CD4-positive, alpha-beta T cell treated with Interleukin-6 for 4 hours (primary cell): Measurements from ENCODE around the gene CDH4.

Experiments
- DNase-seq: peaks from one replicate; pipeline ENCODE4 v3.0.0-alpha.2; 2020; ENCODE audit warnings: mixed read lengths

Gene CDH4

GRCh38 chr20:61567204-61567603, 315.1 kb downstream of the CDH4 start:
- DNase-seq: no peak

- no peak for DNase-seq
Measured at GRCh38 chr20:61569825-61570224, 317.8 kb downstream of the CDH4 start.

GRCh38 chr20:61570646-61571195, 318.7 kb downstream of the CDH4 start:
- DNase-seq: no peak

GRCh38 chr20:61571221-61571620, 319.2 kb downstream of the CDH4 start:
- no peak for DNase-seq

DNA sequence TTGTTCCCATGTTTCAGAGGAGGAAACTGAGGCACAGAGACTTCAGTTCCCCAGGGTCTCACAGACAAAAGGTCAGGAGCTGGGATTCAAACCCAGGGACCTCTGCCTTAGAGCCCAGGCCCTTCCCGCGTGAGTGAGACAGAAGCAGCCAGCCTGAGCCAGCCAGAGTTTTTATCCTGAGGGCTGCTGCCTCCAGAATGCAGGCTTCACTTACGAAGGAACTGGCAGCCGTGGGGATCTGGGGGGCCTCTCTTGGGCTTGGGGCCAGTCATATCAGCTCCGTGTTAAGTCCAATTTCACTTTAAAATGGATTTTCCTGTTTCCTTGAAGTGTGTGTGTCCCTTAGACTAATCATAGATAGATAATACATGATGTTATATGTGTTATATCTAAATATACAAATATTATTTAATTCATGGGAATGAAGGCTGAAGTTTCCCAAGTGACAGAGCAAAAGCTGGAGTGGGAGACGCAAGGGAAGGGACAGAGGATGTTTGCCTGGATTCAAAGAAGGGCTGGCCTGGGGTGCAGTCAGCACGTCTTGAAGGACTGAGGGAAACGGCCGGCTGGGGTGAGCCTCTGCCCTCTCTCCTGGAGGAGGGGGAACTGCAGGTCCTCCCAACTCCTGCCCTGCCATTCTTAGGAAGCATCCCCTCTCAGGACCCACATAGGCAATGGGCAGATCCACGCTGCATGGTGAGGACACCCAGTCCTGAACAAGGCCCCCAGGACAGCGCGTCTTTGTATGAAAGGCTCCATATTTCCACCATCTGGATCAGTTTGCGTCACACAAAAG, 320.1 kb downstream of the CDH4 start:
- no peak for DNase-seq

DNA sequence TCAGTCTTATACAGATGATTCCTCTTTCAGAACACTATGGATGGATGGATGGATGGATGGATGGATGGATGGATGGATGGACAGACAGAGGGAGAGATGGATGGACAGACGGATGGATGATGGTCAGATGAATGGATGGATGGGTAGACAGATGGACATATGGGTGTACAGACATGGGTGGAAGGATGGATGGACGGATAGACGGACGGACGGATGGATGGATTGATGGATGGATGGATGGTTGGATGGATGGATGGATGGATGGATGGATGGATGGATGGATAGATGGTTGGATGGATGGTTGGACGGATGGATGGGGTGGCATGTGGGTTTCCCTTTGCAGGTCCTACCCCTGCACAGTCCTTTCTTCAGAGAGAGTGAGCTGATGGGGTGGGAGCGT, 320.7 kb downstream of the CDH4 start:
- no peak for DNase-seq

GRCh38 chr20:61573415-61574305, 321.6 kb downstream of the CDH4 start:
- DNase-seq: no peak

DNA sequence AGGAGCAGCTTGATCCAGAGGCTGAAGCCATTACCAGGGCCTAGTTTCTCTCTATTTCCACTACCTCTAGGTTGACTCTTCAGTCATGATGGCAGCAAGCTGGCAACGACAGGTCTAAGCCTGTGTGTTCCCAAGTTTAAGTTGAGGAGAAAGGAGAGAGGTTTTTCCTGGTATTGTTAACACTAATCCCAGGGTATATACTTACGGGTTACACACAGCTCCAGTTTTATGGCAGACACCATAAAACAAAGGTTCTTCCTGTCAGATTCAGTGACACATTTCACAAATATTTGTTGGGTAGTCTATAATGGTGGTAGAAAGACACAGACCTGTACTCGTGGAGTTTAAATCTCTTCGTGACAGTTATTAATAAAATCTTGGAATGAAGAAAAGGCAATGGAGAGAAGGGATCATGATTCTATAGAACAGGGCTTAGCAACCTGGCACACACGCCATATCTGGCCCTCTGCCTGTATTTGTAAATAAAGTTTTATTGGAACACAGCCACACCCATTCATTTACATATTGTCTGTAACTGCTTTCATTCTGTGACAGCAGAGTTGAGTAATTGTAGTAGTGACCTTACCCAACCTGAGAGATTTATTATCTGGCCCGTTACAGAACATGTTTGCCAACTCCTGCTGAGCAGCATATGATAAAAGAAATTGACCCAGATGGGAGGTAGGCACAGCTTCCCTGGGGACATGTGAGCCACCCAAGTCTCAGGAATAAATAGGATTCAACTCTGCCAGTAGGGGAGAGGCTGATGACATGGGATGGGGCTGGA, 323.3 kb downstream of the CDH4 start:
- DNase-seq: no peak

DNA sequence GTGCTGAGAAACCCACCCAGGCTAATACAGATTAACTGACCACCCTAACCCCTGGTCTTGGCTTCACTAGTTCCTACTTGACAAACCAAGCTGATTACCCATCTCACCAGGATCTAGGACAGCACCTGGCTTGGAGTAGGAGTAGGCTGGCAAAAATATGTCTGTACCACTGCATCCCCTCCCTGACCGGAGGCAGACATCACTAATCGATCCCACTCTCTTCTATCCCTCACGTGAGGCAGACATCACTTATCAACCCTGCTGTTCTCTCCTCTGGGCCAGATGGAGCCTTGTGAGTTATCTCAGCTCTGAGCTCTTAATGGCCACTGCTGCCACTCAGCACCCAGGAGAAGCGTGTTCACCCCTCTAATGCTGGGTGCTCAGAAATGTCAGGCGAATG, 324.3 kb downstream of the CDH4 start:
- DNase-seq: no peak

GRCh38 chr20:61577065-61577464, 325.0 kb downstream of the CDH4 start:
- no peak for DNase-seq

- no peak for DNase-seq
Measured at GRCh38 chr20:61579908-61580307, 327.8 kb downstream of the CDH4 start.

DNA sequence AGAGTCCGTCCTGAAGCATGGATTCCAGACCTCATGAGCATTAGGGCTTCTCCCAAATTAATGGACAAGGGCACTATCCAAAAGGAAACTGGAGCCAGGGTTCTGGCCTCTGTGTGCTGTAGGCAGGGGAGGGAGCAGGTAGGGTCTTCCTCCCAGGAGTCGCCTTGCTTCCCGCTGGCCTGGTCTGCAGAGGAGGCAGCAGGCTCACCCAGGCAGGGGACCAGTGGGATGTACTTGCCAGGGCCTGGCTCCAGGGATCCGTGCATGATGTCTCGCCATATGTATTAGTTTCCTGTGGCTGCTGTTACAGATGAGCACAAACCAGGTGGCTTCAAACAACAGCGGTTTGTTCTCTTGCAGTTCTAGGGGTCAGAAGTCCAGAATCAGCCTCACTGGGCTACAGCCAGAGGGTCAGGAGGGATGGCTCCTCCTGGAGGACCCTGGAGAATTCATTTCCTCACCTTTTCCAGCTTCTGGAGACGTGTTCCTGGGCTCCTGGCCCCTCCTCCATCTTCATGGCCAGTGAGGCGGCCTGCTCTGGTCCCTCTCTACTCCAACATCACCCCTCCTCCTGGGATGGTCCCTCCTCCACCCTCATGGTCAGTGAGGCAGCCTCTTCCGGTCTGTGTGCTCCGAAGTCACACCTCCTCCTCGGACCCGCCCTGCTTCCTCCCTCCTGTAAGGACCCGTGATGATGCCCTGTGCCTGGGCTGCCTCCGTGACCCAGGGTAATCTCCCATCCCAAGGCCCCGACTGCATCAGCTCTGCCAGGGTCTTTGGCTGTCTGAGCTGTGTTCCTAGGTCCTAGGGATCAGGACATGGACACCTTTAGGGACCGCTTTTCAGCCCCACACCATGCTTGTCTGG, 329.1 kb downstream of the CDH4 start:
- no peak for DNase-seq

DNA sequence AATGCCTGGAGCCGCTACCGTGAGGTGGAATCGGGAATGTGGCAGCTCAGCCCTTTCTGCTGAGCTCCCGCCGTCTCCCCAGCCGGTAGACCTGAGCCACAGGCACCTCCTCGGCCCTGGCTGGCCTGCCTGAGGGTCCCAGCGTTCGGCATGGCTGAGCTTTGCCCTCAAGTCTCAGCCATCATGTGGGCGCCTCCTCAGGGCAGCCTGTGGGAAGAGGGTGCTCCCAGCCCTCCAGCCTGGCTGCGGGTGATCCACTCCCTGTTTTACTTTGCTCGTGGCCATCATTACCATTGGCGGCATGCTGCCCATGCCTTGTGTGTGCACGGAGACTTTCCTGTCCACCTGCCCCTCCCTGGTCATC, 329.7 kb downstream of the CDH4 start:
- no peak for DNase-seq

GRCh38 chr20:61582196-61582923, 330.3 kb downstream of the CDH4 start:
- no peak for DNase-seq

GRCh38 chr20:61583356-61583755, 331.3 kb downstream of the CDH4 start:
- no peak for DNase-seq

DNA sequence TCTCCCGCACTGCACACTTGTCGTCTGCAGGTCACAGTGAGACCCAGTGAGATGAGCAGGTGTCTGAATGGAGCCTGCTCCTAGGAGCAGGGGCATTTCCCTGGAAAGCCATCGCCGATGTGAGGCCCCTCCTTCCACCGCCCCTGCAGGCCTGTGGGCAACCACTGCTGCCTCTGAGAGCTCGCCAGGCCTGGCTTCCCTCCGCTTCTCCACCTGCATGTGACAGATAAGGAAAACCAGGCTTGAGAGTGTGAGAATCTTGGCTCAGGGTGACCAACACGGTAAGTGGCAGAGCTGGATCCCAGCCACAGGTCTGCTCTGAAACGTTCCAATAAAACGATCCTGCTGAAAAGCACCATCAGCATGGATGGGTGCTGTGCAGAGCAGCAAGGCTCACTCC, 332.8 kb downstream of the CDH4 start:
- no peak for DNase-seq

GRCh38 chr20:61585764-61586163, 333.7 kb downstream of the CDH4 start:
- DNase-seq: no peak

GRCh38 chr20:61587036-61587435, 335.0 kb downstream of the CDH4 start:
- DNase-seq: no peak

DNA sequence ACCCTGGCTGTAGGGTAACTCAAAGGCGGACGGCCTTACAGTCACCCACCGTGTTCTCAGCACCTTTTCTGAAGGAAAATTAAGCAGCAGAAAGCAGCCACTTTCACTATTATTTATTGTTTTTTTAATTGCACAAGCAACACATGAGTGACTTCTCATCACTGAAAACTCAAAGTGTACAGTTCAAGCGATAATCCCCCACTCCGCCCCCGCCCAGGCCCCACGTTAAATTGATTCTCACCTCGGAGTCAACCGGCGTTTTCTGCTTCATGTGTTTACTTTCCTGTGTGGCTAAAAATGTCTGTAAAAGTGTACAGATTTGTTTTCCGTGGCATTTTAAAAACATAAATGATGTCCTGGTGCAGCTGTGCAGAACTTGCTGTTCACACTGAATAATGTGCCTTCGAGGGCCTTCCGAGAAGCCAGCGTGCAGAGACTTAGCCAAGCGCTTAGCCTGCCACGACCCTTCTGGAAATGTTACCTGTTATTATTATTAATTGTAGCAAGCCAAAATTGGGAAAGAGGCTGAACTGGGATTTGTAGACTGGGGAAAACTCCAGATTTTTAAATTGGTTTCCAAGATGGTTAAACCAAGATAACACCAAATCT, 335.7 kb downstream of the CDH4 start:
- no peak for DNase-seq

GRCh38 chr20:61588411-61589385, 336.6 kb downstream of the CDH4 start:
- no peak for DNase-seq
